H1 (cell line): ENCODE data around the gene APOL5. TPM values are rescaled to one million over a fixed set of nuclear protein-coding genes. Genes with fewer than 3 reads are reported as not detected.

Experiments
- EZH2 ChIP-seq: fragments of 200-600 bp; sonication (generic); IDR thresholded peaks from 2 replicates; pipeline ENCODE4 v1.7.1; 2012; ENCODE audit warnings: low read depth, mild to moderate bottlenecking, moderate library complexity, low read length, inconsistent platforms; ENCODE audit not compliant: severe bottlenecking
- MAFK ChIP-seq: IDR thresholded peaks from 2 replicates; pipeline ENCODE4 v1.6.1; 2012; ENCODE audit warnings: low read depth, mild to moderate bottlenecking, improper control_type of control experiment, low read length
- polyA plus RNA-seq, 7 experiments: library from polyadenylated mRNA; depleted of rRNA in 3 of 7; stranded (reverse) in 5 of 7; unstranded in 2 of 7; fragments of >200 nt in 5 of 7; fragments of 200-250 nt in 2 of 7; gene quantifications; 1 replicate in 5 of 7; 2 replicates in 1 of 7; 4 replicates in 1 of 7; pipeline versions ENCODE4 v1.2.1 to v1.2.3, GENCODE V29; 2011 to 2013; ENCODE audit warnings: missing spikeins in 2 of 7, mixed read lengths in 2 of 7
- total RNA-seq: library from RNA; stranded (reverse); fragmentation: NEBNext Ultra II Directional; extraction: Animal tissue kit (Norgen Biotek cat#: 25700); gene quantifications from 2 replicates; pipeline ENCODE4 v1.2.1, GENCODE V29; 2021

The APOL5 gene
- total and polyA plus RNA-seq, 2 of the 8 experiments (the other 6 are each of a cell fraction or from before 2014, with no cell fraction given), result not detected

DNA sequence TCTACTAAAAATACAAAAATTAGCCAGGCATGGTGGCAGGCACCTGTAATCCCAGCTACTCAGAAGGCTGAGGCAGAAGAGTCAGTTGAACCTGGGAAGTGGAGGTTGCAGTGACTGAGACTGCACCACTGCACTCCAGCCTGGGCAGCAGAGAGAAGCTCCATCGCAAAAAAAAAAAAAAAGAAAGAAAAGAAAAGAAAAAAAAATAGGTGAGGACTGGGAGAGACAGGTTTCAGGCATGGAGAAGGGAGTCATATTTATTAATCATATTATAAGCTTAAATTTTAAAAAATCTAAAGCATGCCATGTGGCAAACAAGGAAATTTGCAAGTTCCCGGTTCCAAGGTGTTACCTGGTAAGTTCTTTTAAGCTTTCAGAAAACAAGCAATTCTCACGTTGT, at the start of gene APOL5 (continued):
- TF ChIP-seq EZH2 (no peak), MAFK (no peak)
